Measurements from ENCODE around the gene RET.
"Not testable (repeated sequence)": the region's sequence is repeated elsewhere in the genome, so short reads cannot be mapped to it uniquely, and the experiment has no call there.

Gene RET

GRCh38 chr10:43138021-43138756, 61.3 kb downstream of the RET start, which contains the start of gene CSGALNACT2:
CSGALNACT2 (plus strand) TSS chr10:43138445; CDS start chr10:43155150, 16,705 bp downstream.
- peak; percentile 93 for DNase-seq

- peak; percentile 77 for DNase-seq
Observed at GRCh38 chr10:43138757-43139241, 61.9 kb downstream of the RET start.

- no peak for DNase-seq
Observed at GRCh38 chr10:43141421-43141820, 64.6 kb downstream of the RET start.

- no peak for DNase-seq
Observed at GRCh38 chr10:43145311-43145710, 68.4 kb downstream of the RET start.

GRCh38 chr10:43145936-43146335, 69.1 kb downstream of the RET start:
- DNase-seq = not testable (repeated sequence)

- no peak for DNase-seq
Observed at GRCh38 chr10:43151371-43151770, 74.5 kb downstream of the RET start.

GRCh38 chr10:43153901-43154300, 77.0 kb downstream of the RET start:
- DNase-seq = no peak

GRCh38 chr10:43155221-43155620, 78.4 kb downstream of the RET start:
- DNase-seq = no peak

GRCh38 chr10:43155741-43156140, 78.9 kb downstream of the RET start:
- DNase-seq = no peak

- no peak for DNase-seq
Observed at GRCh38 chr10:43156590-43157341, 79.9 kb downstream of the RET start.

- DNase-seq = no peak
Observed at GRCh38 chr10:43158636-43159035, 81.8 kb downstream of the RET start.

- DNase-seq = peak; percentile 64
Observed at GRCh38 chr10:43160046-43160920, 83.4 kb downstream of the RET start.

- DNase-seq = peak; percentile 78
Observed at GRCh38 chr10:43160921-43161255, 84.0 kb downstream of the RET start.

GRCh38 chr10:43162604-43163003, 85.7 kb downstream of the RET start:
- peak; percentile 19 for DNase-seq

GRCh38 chr10:43166207-43166879, 89.5 kb downstream of the RET start:
- peak; percentile 50 for DNase-seq

GRCh38 chr10:43166880-43167497, 90.1 kb downstream of the RET start:
- DNase-seq = peak; percentile 16

GRCh38 chr10:43167498-43167889, 90.6 kb downstream of the RET start:
- no peak for DNase-seq

GRCh38 chr10:43170491-43170890, 93.6 kb downstream of the RET start:
- no peak for DNase-seq

- DNase-seq = peak; percentile 56
Observed at GRCh38 chr10:43172645-43173044, 95.8 kb downstream of the RET start.

- DNase-seq = no peak
Observed at GRCh38 chr10:43173120-43173519, 96.3 kb downstream of the RET start.

GRCh38 chr10:43174969-43175368, 98.1 kb downstream of the RET start:
- DNase-seq = no peak

- no peak for DNase-seq
Observed at GRCh38 chr10:43176271-43176670, 99.4 kb downstream of the RET start.

All from activated CD4-positive, alpha-beta T cell treated with anti-CD3 and anti-CD28 coated beads, Interleukin-10, Interleukin-2, amounts not matched to agents 100 ng/mL and 50 ng/mL, durations not matched to agents 16 hours and 8 hours (primary cell).